Erythroblast (primary cell): ENCODE measurements around the gene CCR7.

ENCODE experiments used
- GATA1 ChIP-seq: IDR thresholded peaks from 2 replicates; pipeline ENCODE4 v1.6.1; 2011; ENCODE audit warnings: low read depth, mild to moderate bottlenecking, control low read depth, low read length, moderate library complexity
- POLR2A ChIP-seq: IDR thresholded peaks from 2 replicates; pipeline ENCODE4 v1.6.1; 2011; ENCODE audit warnings: mild to moderate bottlenecking, low read length

GRCh38 chr17:40535924-40536294 lies 29.4 kb downstream of the CCR7 start:
- TF ChIP-seq POLR2A (no peak), GATA1 (no peak)
